Type B pancreatic cell (in vitro differentiated cells): Measurements from ENCODE around the gene RGS8. TPM values are rescaled to one million over a fixed set of nuclear protein-coding genes. Genes with fewer than 3 reads are reported as not detected.

Experiments
- DNase-seq: peaks from one replicate; pipeline ENCODE4 v3.0.0; 2021; ENCODE audit warnings: mixed read lengths; ENCODE audit not compliant: unreplicated experiment; ENCODE audit errors: extremely low spot score
- H3K27ac Mint-ChIP-seq: 2 replicates; pipeline ENCODE4 v1.8.0; 2021; ENCODE audit warnings: mild to moderate bottlenecking, mixed read lengths
- H3K27me3 Mint-ChIP-seq: 2 replicates; pipeline ENCODE4 v1.8.0; 2021; ENCODE audit warnings: mixed read lengths
- H3K36me3 Mint-ChIP-seq: 2 replicates; pipeline ENCODE4 v1.8.0; 2021; ENCODE audit warnings: mixed read lengths
- H3K4me1 Mint-ChIP-seq: one replicate; pipeline ENCODE4 v1.8.0; 2021; ENCODE audit warnings: mixed read lengths; ENCODE audit not compliant: unreplicated experiment
- H3K4me3 Mint-ChIP-seq: 2 replicates; pipeline ENCODE4 v1.8.0; 2021; ENCODE audit warnings: mild to moderate bottlenecking, mixed read lengths
- H3K9me3 Mint-ChIP-seq: 2 replicates; pipeline ENCODE4 v1.8.0; 2021; ENCODE audit warnings: mixed read lengths
- CTCF ChIP-seq: fragments of 200-600 bp; sonication (generic); conservative IDR thresholded peaks from 2 replicates; pipeline ENCODE4 v1.5.0; 2021; ENCODE audit warnings: antibody characterized with exemption, mild to moderate bottlenecking
- total RNA-seq: library from RNA; stranded (reverse); gene quantifications from 2 replicates; pipeline ENCODE4 v1.2.1, GENCODE V29; 2021; ENCODE audit warnings: low replicate concordance

RGS8 gene
- total RNA-seq, 1 donor from 2014 or later = 1.1 TPM

DNA sequence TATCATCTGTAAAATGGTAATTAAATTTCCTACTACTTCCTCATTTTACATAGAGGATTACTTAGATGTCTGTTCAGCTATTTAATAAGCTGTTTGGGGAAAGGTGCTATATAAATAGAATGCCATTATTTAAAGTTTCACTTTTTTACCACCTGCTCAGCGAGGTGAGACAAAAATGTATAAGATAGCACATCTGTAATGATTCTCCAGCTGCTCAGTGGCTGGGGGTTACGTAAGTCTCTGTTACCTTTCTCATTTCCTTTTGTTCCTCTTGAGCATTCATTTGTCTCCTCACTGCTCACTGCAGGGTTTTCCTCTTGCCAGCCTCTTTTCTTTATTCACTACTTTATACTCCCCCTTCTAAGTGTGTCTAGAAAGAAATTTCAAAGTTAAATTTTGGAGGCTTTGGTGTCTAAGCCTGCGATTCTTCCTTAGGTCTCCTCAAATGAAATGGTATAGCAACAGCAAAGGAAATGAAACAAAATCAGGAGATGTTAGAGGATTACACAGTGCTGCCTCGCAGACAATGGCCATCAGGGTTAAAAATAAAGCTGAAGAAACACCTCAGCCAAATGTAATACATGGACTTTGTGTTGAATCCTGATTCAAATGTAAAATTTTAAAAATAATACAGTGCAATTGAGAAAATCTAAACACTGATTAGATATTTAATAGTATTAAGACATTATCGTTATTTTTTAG is 6.8 kb downstream of the RGS8 start:
- Mint-ChIP-seq H3K27me3 (peaks cover 3% of the 10 kb centered on the region), H3K4me3 (no peak overlapping the region), H3K9me3 (no peaks in the 10 kb centered on the region), H3K27ac (no peak overlapping the region), H3K4me1 (peaks cover 21% of the 10 kb centered on the region), H3K36me3 (no peaks in the 10 kb centered on the region)
- TF ChIP-seq CTCF = no peak
- no peak for DNase-seq

DNA sequence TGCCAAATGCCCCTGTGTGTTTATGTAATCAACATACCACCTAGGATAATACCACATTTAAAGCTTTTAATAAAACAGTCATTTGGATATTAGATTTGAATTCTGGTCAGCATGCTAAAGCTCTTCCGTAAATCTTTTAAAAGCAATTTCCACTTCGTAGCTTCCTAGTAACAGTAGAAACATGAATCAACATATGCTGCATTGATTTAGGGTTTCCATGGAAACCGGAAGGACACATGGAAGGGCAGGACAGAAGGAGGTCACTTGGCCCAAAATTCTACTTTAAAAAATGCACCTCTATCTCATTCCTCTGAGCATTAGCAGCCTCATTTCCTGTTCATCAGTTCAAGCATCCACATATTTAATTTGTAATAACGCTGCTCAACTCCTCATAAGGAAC is 8.1 kb downstream of the RGS8 start:
- H3K27ac Mint-ChIP-seq = no peak overlapping the region
- H3K36me3 Mint-ChIP-seq = no peaks in the 10 kb centered on the region
- no peak for DNase-seq
- TF ChIP-seq CTCF = no peak
- no peak overlapping the region for H3K4me3 Mint-ChIP-seq
- peaks cover 13% of the 10 kb centered on the region for H3K27me3 Mint-ChIP-seq
- no peaks in the 10 kb centered on the region for H3K9me3 Mint-ChIP-seq
- H3K4me1 Mint-ChIP-seq = peaks cover 32% of the 10 kb centered on the region

DNA sequence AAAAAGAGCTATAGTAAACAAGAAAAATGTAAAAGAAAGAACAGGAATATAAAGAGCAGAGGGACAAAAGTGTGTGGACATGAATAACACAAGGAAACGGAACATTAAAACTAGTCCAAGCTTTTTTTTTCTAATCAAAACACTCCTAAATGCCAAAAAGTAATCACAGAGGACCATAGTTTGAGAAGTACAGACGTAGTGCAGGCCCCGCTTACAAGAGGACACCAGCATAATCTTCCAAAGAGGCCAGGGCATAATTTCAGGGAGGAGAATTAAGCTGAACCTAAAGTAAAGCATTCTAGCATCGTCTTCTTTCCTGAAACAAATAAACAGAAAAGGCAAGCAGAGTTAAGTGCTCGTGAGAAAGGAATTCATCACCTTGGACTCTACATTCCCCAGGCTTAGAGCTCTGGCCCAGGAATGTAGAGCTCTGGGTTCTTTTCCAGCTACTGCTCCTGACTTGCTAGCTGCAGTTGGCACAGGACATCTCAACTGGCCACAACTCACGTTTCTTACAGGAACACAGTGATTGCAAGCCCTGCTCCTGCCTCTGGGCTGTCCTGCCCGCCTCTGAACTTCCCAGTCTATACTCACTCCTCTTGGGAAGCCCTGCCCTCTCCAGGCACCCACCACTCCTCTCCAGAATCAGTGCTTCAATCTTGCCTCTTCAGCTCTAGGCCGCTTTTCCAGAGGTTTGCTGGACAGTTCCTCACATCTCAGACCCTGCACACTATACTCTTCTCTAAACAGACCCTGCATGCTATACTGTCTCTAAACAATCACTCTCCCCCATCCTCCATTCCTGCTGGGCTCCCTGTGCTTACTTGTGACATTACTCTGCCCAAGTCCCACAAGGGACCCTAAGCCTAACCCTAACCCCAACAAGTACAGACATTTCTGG is 9.8 kb downstream of the RGS8 start:
- no peaks in the 10 kb centered on the region for H3K9me3 Mint-ChIP-seq
- DNase-seq = no peak
- H3K4me3 Mint-ChIP-seq = no peak overlapping the region
- no peak overlapping the region for H3K27ac Mint-ChIP-seq
- peaks cover 13% of the 10 kb centered on the region for H3K27me3 Mint-ChIP-seq
- H3K4me1 Mint-ChIP-seq = peaks cover 37% of the 10 kb centered on the region
- no peaks in the 10 kb centered on the region for H3K36me3 Mint-ChIP-seq
- TF ChIP-seq CTCF = no peak

DNA sequence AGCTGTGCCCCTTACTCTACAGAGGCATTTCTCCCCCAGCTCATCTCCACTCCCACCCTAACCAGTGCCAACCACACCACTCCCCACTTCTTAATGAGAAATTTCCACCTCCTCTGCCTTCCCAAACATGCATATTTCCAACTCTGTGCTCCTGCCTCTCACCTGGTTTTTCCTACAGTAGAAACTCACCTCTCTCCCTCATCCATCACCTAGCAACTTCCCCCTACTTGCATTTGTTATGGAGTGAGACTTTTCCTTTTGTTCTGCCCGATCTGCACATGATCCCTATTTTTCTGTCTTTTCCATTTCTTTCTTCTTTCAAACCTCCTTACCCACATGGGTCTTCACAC is 11.9 kb downstream of the RGS8 start:
- TF ChIP-seq CTCF = no peak
- Mint-ChIP-seq H3K4me1 (peaks cover 40% of the 10 kb centered on the region), H3K4me3 (no peak overlapping the region), H3K27ac (no peak overlapping the region), H3K9me3 (no peaks in the 10 kb centered on the region), H3K36me3 (no peaks in the 10 kb centered on the region), H3K27me3 (peaks cover 13% of the 10 kb centered on the region)
- DNase-seq = no peak

DNA sequence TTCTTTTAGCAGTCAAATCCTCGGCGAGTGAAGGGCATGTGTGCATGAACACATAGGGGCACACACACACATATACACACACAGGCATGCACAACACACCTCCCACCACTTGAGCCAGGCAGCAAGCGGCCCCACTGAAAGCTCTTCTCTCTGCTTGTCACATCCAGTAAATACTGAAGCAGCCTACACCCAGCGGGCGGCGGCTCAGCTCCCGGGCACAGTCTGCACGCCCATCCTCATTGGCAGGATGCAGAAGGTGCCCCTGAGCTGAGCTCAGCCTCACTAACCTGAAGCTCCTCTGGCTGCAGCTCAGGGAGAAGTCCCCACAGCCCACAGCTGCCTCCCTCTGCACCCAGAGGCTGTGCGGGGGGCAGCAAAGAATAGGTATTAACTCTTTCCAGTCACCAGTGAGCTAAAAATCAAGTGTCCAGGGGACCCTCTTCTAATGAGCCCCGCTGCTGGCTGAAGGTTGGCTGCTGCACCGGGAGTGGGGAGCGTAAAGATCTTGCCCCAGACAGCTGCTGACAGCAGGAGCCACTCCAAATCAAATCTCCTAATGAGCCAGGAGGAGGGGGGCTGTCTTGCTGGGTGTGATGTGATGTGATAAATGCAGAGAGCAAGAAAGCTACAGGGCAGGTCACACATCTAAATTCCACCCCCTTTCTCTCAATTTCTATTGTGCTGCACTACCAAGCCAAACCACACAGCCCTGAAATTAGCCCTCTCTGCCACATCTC is 12.5 kb downstream of the RGS8 start:
- Mint-ChIP-seq H3K27ac (no peak overlapping the region), H3K36me3 (no peaks in the 10 kb centered on the region), H3K4me3 (peak overlapping the region; percentile 43), H3K27me3 (peaks cover 13% of the 10 kb centered on the region), H3K9me3 (no peaks in the 10 kb centered on the region), H3K4me1 (peaks cover 39% of the 10 kb centered on the region)
- DNase-seq = no peak
- no peak for TF ChIP-seq CTCF
